ENCODE results near the gene TRPM8.

TRPM8 gene

GRCh38 chr2:234031207-234031606 is 114.0 kb downstream of the TRPM8 start:
- Histone ChIP-seq H3K36me3 (ENCODE audit: insufficient read depth, low read depth, low read length) (no peaks in the 10 kb centered on the region), H3K27me3 (ENCODE audit: insufficient read depth, low read length) (no peaks in the 10 kb centered on the region; the same call in 1 of the 2 replicates), H3K9ac (ENCODE audit: low read depth, low read length) (no peak overlapping the region), H3K27ac (ENCODE audit: low read length) (no peak overlapping the region), H3K4me3 (ENCODE audit: low read length) (no peak overlapping the region), H3K4me1 (ENCODE audit: insufficient read depth, low read length) (no peaks in the 10 kb centered on the region), H3K9me3 (ENCODE audit: insufficient read depth, low read depth, low read length) (no peaks in the 10 kb centered on the region)

GRCh38 chr2:234032279-234032856 is 115.2 kb downstream of the TRPM8 start:
- H3K9me3 ChIP-seq (ENCODE audit: insufficient read depth, low read depth, low read length): no peaks in the 10 kb centered on the region
- H3K4me1 ChIP-seq (ENCODE audit: insufficient read depth, low read length): no peaks in the 10 kb centered on the region
- no peak overlapping the region for H3K4me3 ChIP-seq (ENCODE audit: low read length)
- no peak overlapping the region for H3K9ac ChIP-seq (ENCODE audit: low read depth, low read length)
- H3K27ac ChIP-seq (ENCODE audit: low read length): no peak overlapping the region
- H3K27me3 ChIP-seq (ENCODE audit: insufficient read depth, low read length): no peaks in the 10 kb centered on the region
- no peaks in the 10 kb centered on the region for H3K36me3 ChIP-seq (ENCODE audit: insufficient read depth, low read depth, low read length)

DNA sequence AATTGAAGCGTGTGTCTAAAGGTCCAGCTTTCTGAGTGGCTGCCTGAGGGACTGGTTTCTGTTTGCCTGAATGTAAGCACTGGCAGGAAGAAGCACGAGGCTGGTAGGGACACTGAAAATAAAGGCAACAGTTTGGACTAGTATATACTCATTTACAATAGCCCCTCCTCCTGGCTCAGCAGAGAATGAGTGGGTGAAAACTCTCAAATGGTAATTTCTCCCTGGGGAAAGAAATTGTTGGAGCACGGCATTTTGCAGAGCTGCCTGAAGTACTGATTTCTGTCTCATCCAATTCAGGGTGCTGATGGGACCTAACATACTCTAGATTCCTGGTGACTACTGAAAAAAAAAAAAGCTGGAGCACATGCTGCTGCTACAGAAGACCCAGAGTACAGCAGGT is 116.0 kb downstream of the TRPM8 start:
- H3K27me3 ChIP-seq (ENCODE audit: insufficient read depth, low read length): no peaks in the 10 kb centered on the region
- no peaks in the 10 kb centered on the region for H3K9me3 ChIP-seq (ENCODE audit: insufficient read depth, low read depth, low read length)
- no peak overlapping the region for H3K9ac ChIP-seq (ENCODE audit: low read depth, low read length)
- no peaks in the 10 kb centered on the region for H3K4me1 ChIP-seq (ENCODE audit: insufficient read depth, low read length)
- H3K36me3 ChIP-seq (ENCODE audit: insufficient read depth, low read depth, low read length): no peaks in the 10 kb centered on the region
- no peak overlapping the region for H3K4me3 ChIP-seq (ENCODE audit: low read length)
- no peak overlapping the region for H3K27ac ChIP-seq (ENCODE audit: low read length)

- no peaks in the 10 kb centered on the region for H3K36me3 ChIP-seq (ENCODE audit: insufficient read depth, low read depth, low read length)
- no peaks in the 10 kb centered on the region for H3K27me3 ChIP-seq (ENCODE audit: insufficient read depth, low read length)
- no peak overlapping the region for H3K27ac ChIP-seq (ENCODE audit: low read length)
These were observed 116.7 kb downstream of the TRPM8 start for GRCh38 chr2:234033885-234034284.

DNA sequence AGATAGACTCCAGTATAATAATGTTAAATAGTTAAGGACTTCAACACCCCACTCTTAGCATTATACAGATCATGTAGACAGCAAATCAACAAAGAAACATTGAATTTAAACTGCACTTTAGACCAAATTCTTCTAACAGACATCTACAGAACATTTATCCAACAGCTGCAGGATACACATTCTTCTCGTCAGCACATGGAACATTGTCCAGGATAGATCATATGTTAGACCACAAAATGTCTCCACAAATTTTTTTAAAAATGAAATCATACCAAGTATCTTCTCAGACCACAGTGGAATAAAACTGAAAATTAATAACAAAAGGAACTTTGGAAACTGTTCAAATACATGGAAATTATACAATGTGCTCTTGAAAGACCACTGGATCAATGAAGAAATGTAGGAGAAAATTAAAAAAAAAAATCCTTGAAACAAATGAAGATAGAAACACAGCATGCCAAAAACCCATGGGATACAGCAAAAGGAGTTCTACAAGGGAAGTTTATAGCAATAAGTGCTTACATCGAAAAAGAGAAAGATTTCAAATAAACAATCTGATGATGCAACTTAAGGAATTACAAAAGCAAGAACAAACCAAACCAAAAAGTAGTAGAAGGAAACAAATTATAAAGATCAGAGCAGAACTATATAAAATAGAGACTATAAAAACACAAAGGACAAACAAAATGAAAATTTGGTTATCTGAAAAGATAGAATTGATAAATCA is 121.1 kb downstream of the TRPM8 start:
- H3K27ac ChIP-seq (ENCODE audit: low read length): no peak overlapping the region
- no peaks in the 10 kb centered on the region for H3K4me1 ChIP-seq (ENCODE audit: insufficient read depth, low read length)
- H3K27me3 ChIP-seq (ENCODE audit: insufficient read depth, low read length): no peaks in the 10 kb centered on the region
- H3K36me3 ChIP-seq (ENCODE audit: insufficient read depth, low read depth, low read length): no peaks in the 10 kb centered on the region
- H3K9ac ChIP-seq (ENCODE audit: low read depth, low read length): no peak overlapping the region
- H3K4me3 ChIP-seq (ENCODE audit: low read length): no peak overlapping the region
- H3K9me3 ChIP-seq (ENCODE audit: insufficient read depth, low read depth, low read length): no peaks in the 10 kb centered on the region

More at GRCh38 chr2:234033885-234034284, 116.7 kb downstream of the TRPM8 start:
- H3K9me3 ChIP-seq (ENCODE audit: insufficient read depth, low read depth, low read length): no peaks in the 10 kb centered on the region
- no peaks in the 10 kb centered on the region for H3K4me1 ChIP-seq (ENCODE audit: insufficient read depth, low read length)
- H3K4me3 ChIP-seq (ENCODE audit: low read length): no peak overlapping the region
- H3K9ac ChIP-seq (ENCODE audit: low read depth, low read length): no peak overlapping the region

- Histone ChIP-seq H3K4me3 (ENCODE audit: low read length) (no peak overlapping the region), H3K27ac (ENCODE audit: low read length) (no peak overlapping the region), H3K27me3 (ENCODE audit: insufficient read depth, low read length) (no peaks in the 10 kb centered on the region; the same call in 1 of the 2 replicates), H3K9ac (ENCODE audit: low read depth, low read length) (no peak overlapping the region), H3K4me1 (ENCODE audit: insufficient read depth, low read length) (no peaks in the 10 kb centered on the region), H3K36me3 (ENCODE audit: insufficient read depth, low read depth, low read length) (no peaks in the 10 kb centered on the region), H3K9me3 (ENCODE audit: insufficient read depth, low read depth, low read length) (no peaks in the 10 kb centered on the region)
These were observed 127.0 kb downstream of the TRPM8 start for GRCh38 chr2:234044157-234044556.

GRCh38 chr2:234046521-234046920 is 129.3 kb downstream of the TRPM8 start:
- H3K27ac ChIP-seq (ENCODE audit: low read length): no peak overlapping the region

DNA sequence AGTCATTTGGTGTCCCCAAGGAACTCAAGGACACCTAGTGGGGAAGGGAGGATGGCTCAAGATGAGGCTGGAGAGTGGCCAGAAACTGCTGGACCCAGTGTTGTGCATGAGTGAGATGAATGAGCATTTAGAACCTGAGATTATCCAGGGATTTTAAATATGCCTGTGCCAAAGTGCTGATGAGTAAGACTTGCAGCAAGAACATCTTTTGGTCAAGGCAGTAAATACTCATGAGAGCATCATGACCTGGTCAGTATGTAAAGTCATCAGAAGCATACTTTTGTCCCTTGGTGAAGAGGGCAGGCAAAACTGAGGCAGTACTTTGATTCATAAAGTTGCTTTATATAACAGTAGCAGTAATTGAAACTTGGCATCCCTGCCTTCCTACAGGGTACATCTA is 130.2 kb downstream of the TRPM8 start:
- Histone ChIP-seq H3K27me3 (ENCODE audit: insufficient read depth, low read length) (no peaks in the 10 kb centered on the region; the same call in 1 of the 2 replicates), H3K27ac (ENCODE audit: low read length) (no peak overlapping the region), H3K36me3 (ENCODE audit: insufficient read depth, low read depth, low read length) (no peaks in the 10 kb centered on the region), H3K9ac (ENCODE audit: low read depth, low read length) (no peak overlapping the region), H3K4me3 (ENCODE audit: low read length) (no peak overlapping the region), H3K9me3 (ENCODE audit: insufficient read depth, low read depth, low read length) (no peaks in the 10 kb centered on the region), H3K4me1 (ENCODE audit: insufficient read depth, low read length) (0 out of 2 replicates have a peak, but pooled peaks cover 3% of the 10 kb centered on the region)

More at GRCh38 chr2:234046521-234046920, 129.3 kb downstream of the TRPM8 start:
- 0 out of 2 replicates have a peak, but pooled peaks cover 3% of the 10 kb centered on the region for H3K4me1 ChIP-seq (ENCODE audit: insufficient read depth, low read length)
- no peaks in the 10 kb centered on the region; the same call in 1 of the 2 replicates for H3K27me3 ChIP-seq (ENCODE audit: insufficient read depth, low read length)
- H3K36me3 ChIP-seq (ENCODE audit: insufficient read depth, low read depth, low read length): no peaks in the 10 kb centered on the region
- H3K4me3 ChIP-seq (ENCODE audit: low read length): no peak overlapping the region
- H3K9ac ChIP-seq (ENCODE audit: low read depth, low read length): no peak overlapping the region
- no peaks in the 10 kb centered on the region for H3K9me3 ChIP-seq (ENCODE audit: insufficient read depth, low read depth, low read length)

DNA sequence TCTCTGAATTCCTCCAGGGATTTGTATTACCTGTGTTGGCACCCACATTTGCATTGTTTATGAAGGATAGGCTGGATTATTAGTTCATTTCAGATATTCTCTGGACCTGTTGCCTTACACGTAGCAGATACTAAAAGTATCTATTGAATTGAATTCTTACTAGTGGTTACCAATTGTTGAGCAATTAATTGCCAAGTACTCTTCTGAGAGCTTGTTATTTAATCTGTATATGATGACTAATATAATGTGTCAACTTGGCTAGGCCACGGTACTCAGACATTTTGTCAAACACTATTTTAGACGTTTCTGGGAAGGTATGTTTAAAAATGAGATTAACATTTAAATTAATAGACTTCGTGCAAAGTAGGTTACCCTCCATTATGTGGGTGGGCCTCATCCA is 130.9 kb downstream of the TRPM8 start:
- H3K4me1 ChIP-seq (ENCODE audit: insufficient read depth, low read length): 0 out of 2 replicates have a peak, but pooled peaks cover 3% of the 10 kb centered on the region
- H3K36me3 ChIP-seq (ENCODE audit: insufficient read depth, low read depth, low read length): no peaks in the 10 kb centered on the region
- no peak overlapping the region for H3K4me3 ChIP-seq (ENCODE audit: low read length)
- H3K9me3 ChIP-seq (ENCODE audit: insufficient read depth, low read depth, low read length): no peaks in the 10 kb centered on the region
- no peaks in the 10 kb centered on the region; the same call in 1 of the 2 replicates for H3K27me3 ChIP-seq (ENCODE audit: insufficient read depth, low read length)
- H3K27ac ChIP-seq (ENCODE audit: low read length): no peak overlapping the region
- H3K9ac ChIP-seq (ENCODE audit: low read depth, low read length): no peak overlapping the region

DNA sequence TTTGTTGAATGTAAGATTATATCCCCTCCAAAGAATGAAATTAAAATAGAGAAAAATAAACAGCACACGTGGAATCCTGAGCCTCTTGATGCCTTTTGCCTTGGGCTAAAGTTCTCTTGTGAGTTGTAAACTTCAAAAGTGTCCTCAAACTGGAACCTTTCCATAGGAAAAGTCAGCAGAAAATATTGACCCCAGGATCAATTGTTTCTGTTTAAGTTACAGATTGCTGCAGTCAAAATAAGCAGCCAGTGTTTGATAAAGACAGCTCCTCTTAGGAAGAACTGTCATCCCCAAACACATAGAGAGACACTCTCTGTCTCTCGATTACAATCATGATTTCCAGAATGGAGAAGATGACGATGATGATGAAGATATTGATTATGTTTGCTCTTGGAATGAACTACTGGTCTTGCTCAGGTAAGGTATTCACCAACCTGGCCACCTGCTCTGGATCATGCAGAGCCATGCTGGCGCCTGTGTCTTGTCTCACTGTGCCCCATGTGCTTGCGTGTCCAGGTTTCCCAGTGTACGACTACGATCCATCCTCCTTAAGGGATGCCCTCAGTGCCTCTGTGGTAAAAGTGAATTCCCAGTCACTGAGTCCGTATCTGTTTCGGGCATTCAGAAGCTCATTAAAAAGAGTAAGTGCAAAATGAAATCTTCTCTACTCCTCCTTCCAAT is 133.4 kb downstream of the TRPM8 start, which contains the start of gene SPP2:
TSS of gene SPP2 (plus strand) at position 248 of the 681 bp plus-strand sequence. CDS start at position 333, 85 bp downstream.
- Histone ChIP-seq H3K4me1 (ENCODE audit: insufficient read depth, low read length) (0 out of 2 replicates have a peak, but pooled peaks cover 3% of the 10 kb centered on the region), H3K9me3 (ENCODE audit: insufficient read depth, low read depth, low read length) (no peaks in the 10 kb centered on the region), H3K27ac (ENCODE audit: low read length) (no peak within 1 kb of the TSS), H3K9ac (ENCODE audit: low read depth, low read length) (no peak within 1 kb of the TSS), H3K27me3 (ENCODE audit: insufficient read depth, low read length) (no peaks in the 10 kb centered on the region; the same call in 1 of the 2 replicates), H3K4me3 (ENCODE audit: low read length) (no peak within 1 kb of the TSS), H3K36me3 (ENCODE audit: insufficient read depth, low read depth, low read length) (no peaks in the 10 kb centered on the region)

GRCh38 chr2:234051374-234052070 is 134.3 kb downstream of the TRPM8 start:
- Histone ChIP-seq H3K9me3 (ENCODE audit: insufficient read depth, low read depth, low read length) (no peaks in the 10 kb centered on the region), H3K4me1 (ENCODE audit: insufficient read depth, low read length) (0 out of 2 replicates have a peak, but pooled peaks cover 3% of the 10 kb centered on the region), H3K27ac (ENCODE audit: low read length) (no peak overlapping the region), H3K36me3 (ENCODE audit: insufficient read depth, low read depth, low read length) (no peaks in the 10 kb centered on the region), H3K27me3 (ENCODE audit: insufficient read depth, low read length) (no peaks in the 10 kb centered on the region; the same call in 1 of the 2 replicates), H3K9ac (ENCODE audit: low read depth, low read length) (no peak overlapping the region), H3K4me3 (ENCODE audit: low read length) (no peak overlapping the region)
